Hepatocyte (in vitro differentiated cells): ENCODE results near the gene EFNA2. TPM values are rescaled to one million over a fixed set of nuclear protein-coding genes. Genes with fewer than 3 reads are reported as not detected.

ENCODE experiments used
- DNase-seq: peaks from one replicate; pipeline ENCODE4 v3.0.0-alpha.2; 2016; ENCODE audit warnings: low spot score
- H2AFZ ChIP-seq: fragments of 200-600 bp; sonication (generic); 2 replicates; pipeline ENCODE4 v1.6.0; 2016; ENCODE audit warnings: antibody characterized with exemption, mild to moderate bottlenecking
- H3K27ac ChIP-seq: fragments of 200-600 bp; sonication (generic); 2 replicates; pipeline ENCODE4 v1.5.1; 2016; ENCODE audit warnings: mild to moderate bottlenecking
- H3K27me3 ChIP-seq: fragments of 200-600 bp; sonication (generic); 2 replicates; pipeline ENCODE4 v1.6.1; 2016
- H3K36me3 ChIP-seq: fragments of 200-600 bp; sonication (generic); replicated peaks from 2 replicates; pipeline ENCODE4 v1.5.1; 2016; ENCODE audit warnings: low read depth; ENCODE audit not compliant: insufficient read depth
- H3K4me1 ChIP-seq: fragments of 200-600 bp; sonication (generic); 2 replicates; pipeline ENCODE4 v1.5.1; 2016; ENCODE audit warnings: mild to moderate bottlenecking, moderate library complexity; ENCODE audit not compliant: insufficient read depth
- H3K4me2 ChIP-seq: fragments of 200-600 bp; sonication (generic); 2 replicates; pipeline ENCODE4 v1.6.0; 2016
- H3K4me3 ChIP-seq: fragments of 200-600 bp; sonication (generic); 2 replicates; pipeline ENCODE4 v1.5.1; 2016; ENCODE audit warnings: mild to moderate bottlenecking
- H3K79me2 ChIP-seq: fragments of 200-600 bp; sonication (generic); 2 replicates; pipeline ENCODE4 v1.6.0; 2017; ENCODE audit warnings: mild to moderate bottlenecking
- H3K9me2 ChIP-seq: fragments of 200-600 bp; sonication (generic); replicated peaks from 2 replicates; pipeline ENCODE4 v1.6.0; 2017; ENCODE audit warnings: mild to moderate bottlenecking; ENCODE audit not compliant: insufficient read depth
- H3K9me3 ChIP-seq: fragments of 200-600 bp; sonication (generic); 2 replicates; pipeline ENCODE4 v1.5.1; 2016; ENCODE audit warnings: low read depth, mild to moderate bottlenecking
- H4K20me1 ChIP-seq: fragments of 200-600 bp; sonication (generic); 2 replicates; pipeline ENCODE4 v1.6.0; 2016; ENCODE audit warnings: mild to moderate bottlenecking; ENCODE audit not compliant: insufficient read depth, poor library complexity, severe bottlenecking
- EZH2 ChIP-seq: fragments of 200-600 bp; sonication (generic); IDR thresholded peaks from 2 replicates; pipeline ENCODE4 v1.6.1; 2016; ENCODE audit warnings: antibody characterized with exemption, mild to moderate bottlenecking, borderline replicate concordance
- EZH2phosphoT487 ChIP-seq: fragments of 200-600 bp; sonication (generic); IDR thresholded peaks from one replicate; pipeline ENCODE4 v1.6.1; 2018; ENCODE audit warnings: antibody characterized with exemption, mild to moderate bottlenecking, low read depth, moderate library complexity; ENCODE audit not compliant: unreplicated experiment, severe bottlenecking
- WGBS: methylation state at CpG from one replicate; pipeline ENCODE4 v1.1.6; 2016; ENCODE audit warnings: low lambda C conversion rate; ENCODE audit errors: missing lambda C conversion rate; 5-methylcytosine and 5-hydroxymethylcytosine counted together
- polyA plus RNA-seq: library from polyadenylated mRNA; unstranded; fragments of >200 nt; fragmentation: Nextera tagmentation; extraction: Ambion mirVana; gene quantifications from 2 replicates; pipeline ENCODE4 v1.2.1, GENCODE V29; 2016
- total RNA-seq: library from RNA; depleted of rRNA; stranded (reverse); fragments of >200 nt; gene quantifications from 2 replicates; pipeline ENCODE4 v1.2.3, GENCODE V29; 2014
- TF ChIP-seq, protein P1 (sequence below): fragments of 200-600 bp; sonication (generic); IDR thresholded peaks from 2 replicates; pipeline ENCODE4 v1.5.1; 2016; ENCODE audit warnings: antibody characterized with exemption, mild to moderate bottlenecking; ENCODE audit not compliant: poor library complexity

Gene EFNA2
- total and polyA plus RNA-seq, 2 experiments from 2014 or later = 1.3 to 14.2 TPM

- whole genome bisulfite sequencing = 51% methylated on average over 45 of the region's 55 CpGs
- Histone ChIP-seq H3K4me1 (peaks cover 49% of the 10 kb centered on the region), H3K9me2 (no peaks in the 10 kb centered on the region), H3K79me2 (peaks cover 55% of the 10 kb centered on the region), H3K9me3 (no peaks in the 10 kb centered on the region), H2AFZ (no peak overlapping the region), H3K4me3 (peak overlapping the region; percentile 20), H4K20me1 (no peaks in the 10 kb centered on the region), H3K27ac (peak overlapping the region; percentile 16), H3K27me3 (no peaks in the 10 kb centered on the region), H3K4me2 (peak overlapping the region; percentile 92), H3K36me3 (no peaks in the 10 kb centered on the region)
- TF ChIP-seq EZH2phosphoT487 (no peak), EZH2 (no peak)
- TF ChIP-seq, protein P1, sequence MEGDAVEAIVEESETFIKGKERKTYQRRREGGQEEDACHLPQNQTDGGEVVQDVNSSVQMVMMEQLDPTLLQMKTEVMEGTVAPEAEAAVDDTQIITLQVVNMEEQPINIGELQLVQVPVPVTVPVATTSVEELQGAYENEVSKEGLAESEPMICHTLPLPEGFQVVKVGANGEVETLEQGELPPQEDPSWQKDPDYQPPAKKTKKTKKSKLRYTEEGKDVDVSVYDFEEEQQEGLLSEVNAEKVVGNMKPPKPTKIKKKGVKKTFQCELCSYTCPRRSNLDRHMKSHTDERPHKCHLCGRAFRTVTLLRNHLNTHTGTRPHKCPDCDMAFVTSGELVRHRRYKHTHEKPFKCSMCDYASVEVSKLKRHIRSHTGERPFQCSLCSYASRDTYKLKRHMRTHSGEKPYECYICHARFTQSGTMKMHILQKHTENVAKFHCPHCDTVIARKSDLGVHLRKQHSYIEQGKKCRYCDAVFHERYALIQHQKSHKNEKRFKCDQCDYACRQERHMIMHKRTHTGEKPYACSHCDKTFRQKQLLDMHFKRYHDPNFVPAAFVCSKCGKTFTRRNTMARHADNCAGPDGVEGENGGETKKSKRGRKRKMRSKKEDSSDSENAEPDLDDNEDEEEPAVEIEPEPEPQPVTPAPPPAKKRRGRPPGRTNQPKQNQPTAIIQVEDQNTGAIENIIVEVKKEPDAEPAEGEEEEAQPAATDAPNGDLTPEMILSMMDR = no peak
- no peak for DNase-seq
These were observed 1.9 kb downstream of the EFNA2 start for GRCh38 chr19:1287354-1288225.

GRCh38 chr19:1288226-1288612 is 2.5 kb downstream of the EFNA2 start:
- Histone ChIP-seq H2AFZ (no peak overlapping the region), H3K9me3 (no peaks in the 10 kb centered on the region), H3K4me1 (peaks cover 49% of the 10 kb centered on the region), H3K9me2 (no peaks in the 10 kb centered on the region), H4K20me1 (no peaks in the 10 kb centered on the region), H3K27me3 (no peaks in the 10 kb centered on the region), H3K79me2 (peaks cover 56% of the 10 kb centered on the region), H3K4me3 (no peak overlapping the region), H3K4me2 (peak overlapping the region; percentile 92), H3K36me3 (no peaks in the 10 kb centered on the region), H3K27ac (peak overlapping the region; percentile 16)
- TF ChIP-seq EZH2phosphoT487 = no peak
- TF ChIP-seq, protein P1 = no peak
- TF ChIP-seq EZH2 = no peak
- WGBS = 94% methylated on average over 13 of the region's 18 CpGs
- DNase-seq = no peak

GRCh38 chr19:1288833-1289685 is 3.4 kb downstream of the EFNA2 start:
- no peaks in the 10 kb centered on the region for H4K20me1 ChIP-seq
- no peak overlapping the region for H3K27ac ChIP-seq
- no peaks in the 10 kb centered on the region for H3K9me3 ChIP-seq
- H3K36me3 ChIP-seq = no peaks in the 10 kb centered on the region
- no peak for DNase-seq
- peak overlapping the region; percentile 92 for H3K4me2 ChIP-seq
- H3K4me3 ChIP-seq = no peak overlapping the region
- WGBS = 95% methylated on average over 30 of the region's 41 CpGs
- H3K27me3 ChIP-seq = no peaks in the 10 kb centered on the region
- peaks cover 56% of the 10 kb centered on the region for H3K79me2 ChIP-seq
- H2AFZ ChIP-seq = no peak overlapping the region
- H3K9me2 ChIP-seq = no peaks in the 10 kb centered on the region
- peaks cover 47% of the 10 kb centered on the region for H3K4me1 ChIP-seq
- TF ChIP-seq, protein P1 = no peak
- no peak for TF ChIP-seq EZH2phosphoT487
- no peak for TF ChIP-seq EZH2
